Gastroesophageal sphincter (tissue), 4 donors: Measurements from ENCODE around the gene ZNF775. TPM values are rescaled to one million over a fixed set of nuclear protein-coding genes. Genes with fewer than 3 reads are reported as not detected.

Experiments used
- ATAC-seq: fragments of 150-250 bp; one replicate; pipeline ENCODE4 v1.9.1; 2016; ENCODE audit warnings: mild to moderate bottlenecking, moderate library complexity
- H3K27ac ChIP-seq, 4 donors: fragments of 200-600 bp; sonication (generic) in 3 of 4; 1 replicate in 3 of 4; 2 replicates in 1 of 4; pipeline ENCODE4 v1.5.1; 2016 to 2019
- H3K27me3 ChIP-seq: fragments of 200-600 bp; sonication (generic); one replicate; pipeline ENCODE4 v1.5.1; 2019
- H3K36me3 ChIP-seq, 2 donors: fragments of 200-600 bp; sonication (generic); one replicate each; pipeline ENCODE4 v1.5.1; 2019; ENCODE audit warnings: control low read depth in 1 of 2
- H3K4me1 ChIP-seq, 3 donors: fragments of 200-600 bp; sonication (generic); 1 replicate in 2 of 3; 2 replicates in 1 of 3; pipeline ENCODE4 v1.5.1; 2016 to 2019; ENCODE audit warnings: control low read depth in 2 of 3
- H3K4me3 ChIP-seq, 2 donors: fragments of 200-600 bp; sonication (generic); one replicate each; pipeline ENCODE4 v1.5.1; 2019; ENCODE audit warnings: mild to moderate bottlenecking in 1 of 2, moderate library complexity in 1 of 2
- H3K9me3 ChIP-seq, 3 donors: fragments of 200-600 bp; sonication (generic); one replicate each; pipeline ENCODE4 v1.5.1; 2017 to 2019; ENCODE audit warnings: control low read depth in 2 of 3
- CTCF ChIP-seq, 4 experiments: fragments of 200-600 bp in 2 of 4; fragments of 450-650 bp in 2 of 4; sonication (generic) in 1 of 4; IDR thresholded peaks; one replicate each; pipeline ENCODE4 v1.5.1; 2017 to 2019; ENCODE audit warnings: antibody characterized with exemption in 4 of 4, mild to moderate bottlenecking in 2 of 4, moderate library complexity in 2 of 4
- EP300 ChIP-seq: sonication (generic); formaldehyde crosslinking; IDR thresholded peaks from one replicate; pipeline ENCODE4 v1.6.1; 2017; ENCODE audit warnings: antibody characterized with exemption, mild to moderate bottlenecking
- POLR2A ChIP-seq, 2 donors: fragments of 450-650 bp; IDR thresholded peaks; one replicate each; pipeline ENCODE4 v1.6.1; 2017; ENCODE audit warnings: antibody characterized with exemption in 2 of 2, mild to moderate bottlenecking in 2 of 2, moderate library complexity in 1 of 2
- POLR2AphosphoS5 ChIP-seq: sonication (generic); formaldehyde crosslinking; IDR thresholded peaks from one replicate; pipeline ENCODE4 v1.6.1; 2017; ENCODE audit warnings: antibody characterized with exemption
- WGBS, 2 donors: methylation state at CpG; one replicate each; pipeline ENCODE4 v1.1.5; 2018; ENCODE audit warnings: low coverage in 1 of 2; 5-methylcytosine and 5-hydroxymethylcytosine counted together
- total RNA-seq, 4 donors: library from RNA; depleted of rRNA; stranded (reverse); fragments of >200 nt; gene quantifications; one replicate each; pipeline ENCODE4 v1.1.0, GENCODE V29; 2016

ZNF775 gene
- total RNA-seq, 4 donors from 2014 or later: 5.3 to 12.5 (median 10.5) TPM

DNA sequence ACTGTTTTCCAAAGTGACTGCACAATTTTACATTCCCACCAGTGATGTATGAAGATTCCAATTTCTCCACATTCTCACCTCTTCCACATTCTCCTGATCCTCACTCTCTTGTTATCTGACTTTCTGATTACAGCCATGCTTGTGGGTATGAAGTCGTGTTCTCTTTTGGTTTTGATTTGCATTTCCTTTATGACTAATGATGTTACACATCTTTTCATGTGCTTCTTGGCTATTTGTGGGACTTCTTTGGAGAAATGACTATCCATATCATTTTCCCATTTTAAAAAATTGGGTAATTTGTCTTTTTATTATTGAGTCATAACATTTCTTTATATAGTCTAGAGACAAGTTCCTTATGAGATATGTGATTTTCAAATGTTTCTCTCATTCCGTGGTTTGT, 60.8 kb downstream of the ZNF775 start:
- no peak for ATAC-seq
- H3K4me1 ChIP-seq: no peaks in the 10 kb centered on the region
- 63 to 76% methylated on average over 2 of the region's 2 CpGs for WGBS, 2 donors
- TF ChIP-seq POLR2A (IDR thresholded peaks at IDR 0.05): no peak
- TF ChIP-seq CTCF (IDR thresholded peaks at IDR 0.05): no peak
- TF ChIP-seq EP300: no peak
- TF ChIP-seq POLR2AphosphoS5: no peak
- H3K27ac ChIP-seq: no peak overlapping the region
- no peak overlapping the region for H3K4me3 ChIP-seq
- H3K36me3 ChIP-seq: no peaks in the 10 kb centered on the region
- peaks cover 13% of the 10 kb centered on the region for H3K27me3 ChIP-seq
- H3K9me3 ChIP-seq: peaks cover 0 to 24% (median 0%) of the 10 kb centered on the region in 3 donors

GRCh38 chr7:150441524-150441923, 62.4 kb downstream of the ZNF775 start:
- H3K4me1 ChIP-seq: no peaks in the 10 kb centered on the region
- TF ChIP-seq POLR2AphosphoS5 (no peak), POLR2A (IDR thresholded peaks at IDR 0.05) (no peak), CTCF (IDR thresholded peaks at IDR 0.05) (no peak), EP300 (no peak)
- H3K4me3 ChIP-seq: no peak overlapping the region
- H3K27me3 ChIP-seq: peaks cover 13% of the 10 kb centered on the region
- no peaks in the 10 kb centered on the region for H3K36me3 ChIP-seq
- ATAC-seq: no peak
- peaks cover 0 to 24% (median 0%) of the 10 kb centered on the region in 3 donors for H3K9me3 ChIP-seq
- no peak overlapping the region for H3K27ac ChIP-seq

DNA sequence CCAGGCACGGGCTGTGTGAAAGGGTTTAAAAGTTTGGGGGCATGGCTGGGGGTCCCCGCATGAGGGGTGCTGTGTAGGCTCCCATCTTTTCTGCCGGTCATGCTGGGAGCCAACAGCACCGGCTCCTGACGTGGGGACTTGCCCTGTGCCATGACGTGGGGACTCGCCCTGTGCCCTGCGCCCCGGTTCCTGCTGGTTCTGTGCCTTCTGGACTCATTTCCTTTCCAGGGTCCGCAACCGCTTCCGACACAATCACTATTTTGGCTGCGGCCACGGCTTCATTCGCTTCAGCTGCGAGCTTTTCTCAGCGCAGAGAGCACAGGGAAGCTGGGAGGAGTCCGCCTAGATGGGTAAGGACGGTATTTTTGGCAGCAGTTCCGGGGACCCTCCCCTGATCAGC, 63.7 kb downstream of the ZNF775 start:
- TF ChIP-seq POLR2A (IDR thresholded peaks at IDR 0.05) (no peak), POLR2AphosphoS5 (no peak), EP300 (no peak), CTCF (IDR thresholded peaks at IDR 0.05) (no peak)
- no peak for ATAC-seq
- Histone ChIP-seq H3K36me3 (no peaks in the 10 kb centered on the region), H3K4me3 (no peak overlapping the region), H3K27me3 (peaks cover 13% of the 10 kb centered on the region), H3K27ac (no peak overlapping the region), H3K9me3 (peaks cover 0 to 24% (median 0%) of the 10 kb centered on the region in 3 donors), H3K4me1 (no peaks in the 10 kb centered on the region)
- WGBS, 2 donors: 100% methylated on average over 1 of the region's 20 CpGs; no CpG with 5 or more reads in 1 of the 2 donors

DNA sequence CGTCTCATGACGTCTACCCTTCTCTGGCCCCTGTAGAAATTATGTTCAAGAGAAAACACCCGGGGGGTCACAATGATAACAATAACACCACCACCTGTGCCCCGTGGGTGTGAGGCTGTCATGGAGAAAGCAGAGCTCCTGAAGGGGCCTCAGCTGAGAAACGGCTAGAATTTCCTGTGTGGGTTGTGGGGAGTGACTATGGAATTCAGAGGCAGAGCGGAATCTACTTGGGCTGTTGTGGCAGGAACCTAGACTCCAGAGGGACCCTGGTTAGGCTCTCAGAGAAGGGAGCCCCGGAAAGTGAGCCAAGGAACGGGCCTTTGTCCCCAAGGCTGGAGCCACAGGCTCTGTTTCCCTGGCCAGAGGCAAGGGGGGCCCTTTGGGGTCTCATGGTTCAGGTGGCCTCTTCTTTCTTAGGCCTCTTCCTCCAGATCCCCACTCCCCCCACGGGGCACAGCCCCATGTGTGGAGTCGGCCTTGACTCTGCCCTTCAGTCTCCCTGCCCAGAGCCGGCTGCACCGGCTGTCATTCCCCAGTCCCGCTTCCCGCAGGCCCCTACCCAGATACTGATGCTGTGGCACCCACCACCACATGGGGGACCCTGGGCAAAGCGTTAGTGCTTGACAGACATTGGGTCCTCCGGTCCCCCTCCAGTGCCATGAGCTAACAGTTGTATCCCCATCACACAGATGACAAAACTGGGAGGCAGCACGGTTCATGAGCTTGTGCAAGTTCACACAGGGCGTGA, 64.8 kb downstream of the ZNF775 start:
- no peak for TF ChIP-seq EP300
- no peak for TF ChIP-seq CTCF (IDR thresholded peaks at IDR 0.05)
- TF ChIP-seq POLR2A (IDR thresholded peaks at IDR 0.05): no peak
- TF ChIP-seq POLR2AphosphoS5: no peak
- Histone ChIP-seq H3K27me3 (peaks cover 13% of the 10 kb centered on the region), H3K27ac (no peak overlapping the region), H3K9me3 (peaks cover 0 to 24% (median 0%) of the 10 kb centered on the region in 3 donors), H3K4me3 (no peak overlapping the region), H3K36me3 (no peaks in the 10 kb centered on the region), H3K4me1 (peaks cover 0 to 2% (median 0%) of the 10 kb centered on the region in 3 donors)
- no peak for ATAC-seq
- 70 to 100% methylated on average over 2 to 4 of the region's 18 CpGs for WGBS, 2 donors
